ENCODE data around the gene ADPRHL1.
"Not testable (repeated sequence)": the region's sequence is repeated elsewhere in the genome, so short reads cannot be mapped to it uniquely, and the experiment has no call there.

ADPRHL1 gene

GRCh38 chr13:113477724-113478123 is 24.4 kb upstream of the ADPRHL1 start:
- no peak for DNase-seq

GRCh38 chr13:113476811-113477210 is 23.5 kb upstream of the ADPRHL1 start:
- DNase-seq = no peak

DNA sequence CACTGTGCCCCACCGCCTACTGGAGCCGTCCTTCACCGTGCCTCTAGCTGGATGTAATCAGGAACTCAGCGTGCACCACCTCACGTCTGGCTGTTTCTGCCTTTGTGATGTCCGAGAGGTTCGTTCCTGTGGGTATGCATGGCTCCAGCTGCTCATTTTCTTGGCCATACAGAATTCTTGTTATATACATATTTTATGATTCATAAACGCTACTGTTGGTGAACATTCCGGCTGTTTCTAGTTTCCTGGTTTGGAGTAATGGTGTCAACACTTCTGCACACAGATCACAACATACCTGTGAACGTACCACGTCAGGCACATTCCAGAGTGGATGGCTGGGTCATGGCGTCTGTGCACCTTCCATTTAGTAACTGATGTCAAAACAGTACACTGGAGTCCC is 22.6 kb upstream of the ADPRHL1 start:
- DNase-seq = no peak

DNA sequence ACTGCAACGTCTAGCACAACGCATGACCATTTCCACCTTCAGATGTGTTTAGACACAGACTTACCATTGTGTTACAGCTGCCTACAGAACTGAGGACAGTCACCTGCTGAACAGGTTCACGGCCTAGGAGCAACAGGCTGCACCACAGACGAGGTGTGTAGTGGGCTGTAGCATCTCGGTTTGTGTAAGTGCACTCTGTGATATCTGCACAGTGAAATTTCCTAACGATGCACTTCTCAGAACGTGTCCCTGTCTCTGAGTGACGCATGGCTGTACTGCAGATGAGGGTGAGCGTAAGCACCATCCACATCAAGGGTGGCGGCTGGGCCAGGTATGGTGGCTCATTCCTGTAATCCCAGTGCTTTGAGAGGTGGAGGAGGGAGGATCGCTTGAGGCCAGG is 22.0 kb upstream of the ADPRHL1 start:
- no peak for DNase-seq

- peak; percentile 66 for DNase-seq
Observed at GRCh38 chr13:113474179-113474578, 20.9 kb upstream of the ADPRHL1 start.

- DNase-seq = no peak
Observed at GRCh38 chr13:113472355-113473025, 19.2 kb upstream of the ADPRHL1 start.

GRCh38 chr13:113471844-113472243 is 18.6 kb upstream of the ADPRHL1 start:
- no peak for DNase-seq

DNA sequence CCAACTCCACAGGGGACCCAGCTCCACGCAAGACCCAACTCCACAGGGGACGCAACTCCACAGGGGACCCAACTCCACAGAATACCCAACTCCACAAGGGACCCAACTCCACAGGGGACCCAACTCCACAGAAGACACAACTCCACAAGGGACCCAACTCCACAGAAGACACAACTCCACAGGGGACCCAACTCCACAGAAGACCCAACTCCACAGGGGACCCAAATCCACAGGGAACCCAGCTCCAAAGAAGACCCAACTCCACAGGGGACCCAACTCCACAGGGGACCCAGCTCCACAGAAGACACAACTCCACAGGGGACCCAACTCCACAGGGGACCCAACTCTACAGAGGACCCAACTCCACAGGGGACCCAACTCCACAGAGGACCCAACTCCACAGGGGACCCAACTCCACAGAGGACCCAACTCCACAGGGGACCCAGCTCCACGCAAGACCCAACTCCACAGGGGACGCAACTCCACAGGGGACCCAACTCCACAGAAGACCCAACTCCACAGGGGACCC is 17.4 kb upstream of the ADPRHL1 start:
- DNase-seq = not testable (repeated sequence)

- no peak for DNase-seq
Observed at GRCh38 chr13:113470073-113470472, 16.8 kb upstream of the ADPRHL1 start.

DNA sequence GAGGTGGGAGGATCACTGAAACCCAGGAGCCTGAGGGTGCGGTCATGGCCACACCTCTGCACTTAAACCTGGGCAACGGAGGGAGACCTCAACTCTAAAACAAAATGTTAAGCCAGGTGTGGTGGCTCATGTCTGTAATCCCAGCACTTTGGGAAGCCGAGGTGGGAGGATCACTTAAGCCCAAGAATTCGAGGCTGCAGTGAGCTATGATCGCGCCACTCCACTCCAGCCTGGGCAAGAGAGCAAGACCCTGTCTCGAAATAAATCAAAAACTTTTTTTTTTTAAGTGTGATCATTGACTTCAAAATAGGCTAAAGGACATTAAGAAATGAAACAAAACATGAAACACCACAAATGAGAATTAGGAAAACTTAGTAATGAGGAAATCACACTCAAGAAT is 16.3 kb upstream of the ADPRHL1 start:
- no peak for DNase-seq

- no peak for DNase-seq
Observed at GRCh38 chr13:113468472-113469201, 15.3 kb upstream of the ADPRHL1 start.

DNA sequence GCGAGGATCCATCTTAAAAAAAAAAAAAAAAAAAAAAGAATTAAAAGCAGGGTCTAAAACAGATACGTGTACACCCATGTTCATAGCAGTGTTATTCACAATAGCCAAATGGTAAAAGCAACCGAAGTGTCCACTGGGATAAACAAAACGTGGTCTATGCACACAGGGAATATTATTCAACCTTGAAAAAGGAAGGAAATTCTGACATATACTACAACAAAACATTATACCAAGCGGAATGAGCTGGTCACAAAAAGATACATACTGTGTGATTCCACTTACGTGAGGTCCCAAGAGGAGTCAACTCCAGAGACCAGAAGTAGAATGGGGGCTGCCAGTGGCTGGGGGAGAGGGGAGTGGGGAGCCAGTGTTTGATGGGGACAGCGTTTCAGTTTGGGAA is 14.7 kb upstream of the ADPRHL1 start:
- DNase-seq = no peak

DNA sequence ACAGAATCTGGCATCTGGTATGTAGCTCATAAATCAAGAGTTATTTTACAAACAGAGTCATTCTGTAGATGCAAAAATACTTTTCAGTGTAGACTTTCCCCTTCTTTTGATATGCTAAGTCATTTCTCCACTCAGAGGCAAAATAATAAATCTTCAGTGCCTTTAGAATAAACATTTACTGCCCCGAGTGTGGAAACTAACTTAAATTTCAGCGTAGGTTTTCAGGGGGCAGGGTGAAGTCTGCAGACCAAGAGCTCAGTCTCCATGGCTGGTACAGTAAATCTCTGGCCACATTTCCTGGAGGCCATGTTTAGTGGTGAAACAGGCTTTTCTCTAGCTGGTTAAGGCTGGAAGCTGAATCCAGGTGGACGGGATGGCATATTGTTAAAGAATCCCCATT is 13.1 kb upstream of the ADPRHL1 start:
- DNase-seq = no peak

DNA sequence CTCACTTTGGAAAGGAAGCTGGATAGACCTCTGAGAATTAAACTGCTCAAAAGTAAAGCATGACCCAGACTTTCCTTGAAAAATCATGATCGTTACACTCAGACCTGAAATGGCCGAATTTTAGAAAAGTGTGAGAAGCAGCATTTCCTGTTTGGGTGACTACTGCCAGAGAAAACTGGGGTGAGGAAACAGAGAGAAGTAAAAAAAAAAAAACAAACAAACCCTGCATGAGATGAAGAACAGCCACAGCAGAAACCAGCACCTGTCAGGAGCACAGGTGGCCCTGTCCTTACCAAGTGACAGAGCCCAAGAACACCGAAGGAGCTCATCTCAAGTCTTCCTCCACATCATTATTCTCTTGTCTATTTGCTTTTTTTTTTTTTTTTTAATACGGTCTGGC is 12.0 kb upstream of the ADPRHL1 start:
- DNase-seq = no peak

DNA sequence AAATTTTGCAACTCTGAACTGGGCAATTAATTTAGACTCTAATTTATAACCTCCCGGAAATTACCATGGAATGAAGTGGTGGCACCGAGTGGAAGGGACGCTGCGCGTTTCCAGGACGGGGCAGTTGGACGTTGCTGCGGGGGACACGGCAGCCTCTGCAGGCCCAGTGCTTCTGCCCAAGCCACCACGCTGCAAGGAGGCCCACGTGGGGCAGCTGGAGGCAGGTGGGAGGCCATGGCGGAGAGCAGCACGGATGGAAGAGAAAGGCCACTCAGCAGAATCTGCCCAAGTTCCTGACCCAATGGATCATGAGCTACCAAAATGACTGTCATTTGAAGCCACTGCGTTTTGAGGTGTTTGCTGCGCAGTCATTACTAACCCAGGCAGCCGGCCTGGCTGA is 11.2 kb upstream of the ADPRHL1 start:
- no peak for DNase-seq

DNA sequence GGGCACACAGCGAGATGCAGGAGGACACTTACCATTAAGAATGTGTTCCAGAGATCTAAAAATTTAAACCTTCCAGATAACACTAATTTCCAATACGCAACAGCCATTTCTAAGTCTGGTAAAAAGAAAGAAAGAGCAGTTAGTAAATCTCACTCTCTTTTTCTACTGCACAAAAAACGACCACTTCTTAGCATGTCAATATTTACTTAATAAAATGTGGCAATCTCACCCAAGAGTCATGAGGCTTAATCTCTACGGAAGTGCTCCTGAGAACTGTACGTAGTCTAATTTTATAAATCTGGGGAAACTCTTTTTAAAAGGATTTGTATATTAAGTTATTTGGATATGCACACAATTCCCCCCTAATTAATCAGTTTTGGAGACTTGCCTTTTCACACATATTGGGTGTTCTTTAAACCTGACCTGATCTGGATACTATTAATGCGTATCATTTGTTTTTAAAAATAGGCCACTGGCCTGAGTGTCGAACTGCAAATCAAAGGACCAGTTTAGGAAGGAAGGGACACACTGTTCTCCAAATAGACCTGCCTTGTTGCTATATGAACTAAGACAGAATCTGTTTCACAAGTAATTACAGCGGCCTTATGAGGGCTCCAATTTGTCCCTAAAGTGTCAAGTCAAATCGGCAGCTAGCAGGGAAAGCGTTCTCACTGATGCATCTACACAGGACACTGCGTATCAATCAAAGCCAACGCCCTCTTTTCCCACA is 7.9 kb upstream of the ADPRHL1 start:
- no peak for DNase-seq

- DNase-seq = no peak
Observed at GRCh38 chr13:113460599-113460998, 7.3 kb upstream of the ADPRHL1 start.

GRCh38 chr13:113460064-113460555 is 6.8 kb upstream of the ADPRHL1 start:
- no peak for DNase-seq

DNA sequence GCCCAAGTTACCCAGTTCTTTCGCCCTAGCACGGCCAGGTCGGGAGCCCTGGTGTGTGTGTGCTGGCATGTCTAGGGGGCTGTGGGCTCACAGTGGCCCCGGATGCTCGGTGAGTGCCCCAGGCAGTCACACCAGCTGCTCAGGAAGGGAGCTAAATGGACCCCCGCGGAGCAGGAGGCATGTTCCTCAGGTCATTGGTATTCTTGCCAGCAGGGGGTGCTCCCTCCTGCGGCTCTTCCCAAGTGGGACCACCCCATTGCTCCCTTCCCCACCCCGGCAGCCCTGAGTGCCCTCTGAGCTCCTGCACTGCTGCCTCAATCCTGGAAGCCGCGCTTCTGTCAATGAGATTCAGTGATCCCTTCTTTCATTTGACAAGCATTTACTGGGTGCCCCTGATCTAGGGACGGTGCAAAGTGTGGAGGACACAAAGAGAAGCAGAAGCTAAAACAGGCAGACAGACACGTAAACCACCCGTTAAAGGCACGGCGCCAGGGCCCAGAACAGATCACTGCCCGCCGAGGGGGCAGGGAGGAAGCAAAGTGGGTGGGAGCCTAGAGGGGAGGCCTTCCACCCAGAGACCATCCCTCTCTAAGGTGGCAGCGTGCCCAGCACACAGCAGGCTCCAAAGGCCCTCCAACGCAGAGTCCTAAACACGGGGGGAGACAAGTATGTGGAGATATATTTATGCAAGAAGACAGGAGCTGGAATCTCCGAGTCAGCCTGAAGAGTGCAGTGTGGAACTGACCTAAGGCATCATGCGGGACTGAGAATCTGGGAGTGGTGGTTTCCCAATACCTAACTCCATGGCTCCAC is 5.2 kb upstream of the ADPRHL1 start:
- peak; percentile 26 for DNase-seq

- DNase-seq = no peak
Observed at GRCh38 chr13:113457510-113457909, 4.2 kb upstream of the ADPRHL1 start.

GRCh38 chr13:113456116-113456702 is 2.9 kb upstream of the ADPRHL1 start:
- no peak for DNase-seq

DNA sequence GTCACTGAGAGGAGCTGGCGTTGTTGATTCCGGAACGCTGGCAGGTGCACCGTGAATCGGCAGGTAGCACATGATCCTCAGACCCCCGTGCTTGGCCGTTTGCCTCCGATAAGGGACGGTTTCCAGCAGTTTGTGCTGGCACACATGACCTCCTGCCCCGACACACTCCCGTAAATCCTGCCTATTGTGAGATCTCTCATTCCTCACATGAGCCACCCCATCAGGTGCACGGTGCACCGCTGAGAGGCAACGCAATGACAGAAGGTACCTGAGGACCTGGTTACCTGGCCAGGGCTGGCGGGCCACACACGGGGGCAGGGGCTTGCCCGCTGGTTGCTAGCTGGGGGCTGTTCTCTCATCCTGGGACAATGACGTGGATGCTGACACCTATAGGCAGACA is 2.1 kb upstream of the ADPRHL1 start:
- no peak for DNase-seq
